ENCODE data around the gene NAP1L4.

Gene NAP1L4

GRCh38 chr11:2992997-2993325 is 832 bp upstream of the NAP1L4 start:
- DNase-seq: no peak

DNA sequence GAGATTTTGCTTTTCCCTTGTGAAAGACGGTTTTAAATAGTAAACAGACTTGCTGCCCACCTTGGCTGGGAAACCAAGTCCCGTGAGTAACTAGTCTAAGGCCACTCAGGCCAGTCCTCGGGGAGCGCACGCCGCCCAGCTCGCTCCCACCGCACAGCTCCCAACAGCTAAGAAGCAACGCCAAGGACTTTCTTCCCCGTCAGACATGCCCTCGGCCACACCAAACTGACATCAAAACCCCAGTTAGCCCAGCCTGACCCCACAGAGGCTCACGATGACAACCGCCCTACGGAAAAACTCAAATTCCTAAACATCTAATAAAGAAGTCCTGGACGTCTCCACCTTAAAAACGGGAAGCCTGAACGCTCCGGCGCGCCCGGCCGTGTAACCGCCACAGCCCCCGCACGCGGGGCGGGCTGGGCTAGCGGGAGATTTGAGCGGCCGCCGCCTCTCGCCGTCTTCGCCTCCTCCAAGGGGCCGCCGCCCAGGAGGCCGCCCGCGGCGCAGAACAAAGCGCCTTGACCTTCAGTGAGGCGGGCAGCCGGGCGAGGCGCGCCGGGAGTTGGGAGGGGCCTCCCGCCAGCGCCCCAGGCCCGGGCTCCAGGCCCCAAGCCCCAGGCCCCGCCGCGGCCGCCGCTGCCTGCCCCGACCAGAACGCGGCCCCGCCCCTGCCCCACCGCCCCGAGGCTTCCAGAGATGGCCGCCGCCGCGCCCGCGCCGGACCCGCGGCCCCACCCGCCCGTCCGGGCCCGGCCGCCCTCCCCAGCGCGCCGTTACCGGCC is 486 bp downstream of the NAP1L4 start:
- DNase-seq: no peak

- no peak for DNase-seq
Measured at GRCh38 chr11:2990617-2991451, 1.3 kb downstream of the NAP1L4 start.

- DNase-seq: no peak
Measured at GRCh38 chr11:2989551-2989950, 2.6 kb downstream of the NAP1L4 start.

DNA sequence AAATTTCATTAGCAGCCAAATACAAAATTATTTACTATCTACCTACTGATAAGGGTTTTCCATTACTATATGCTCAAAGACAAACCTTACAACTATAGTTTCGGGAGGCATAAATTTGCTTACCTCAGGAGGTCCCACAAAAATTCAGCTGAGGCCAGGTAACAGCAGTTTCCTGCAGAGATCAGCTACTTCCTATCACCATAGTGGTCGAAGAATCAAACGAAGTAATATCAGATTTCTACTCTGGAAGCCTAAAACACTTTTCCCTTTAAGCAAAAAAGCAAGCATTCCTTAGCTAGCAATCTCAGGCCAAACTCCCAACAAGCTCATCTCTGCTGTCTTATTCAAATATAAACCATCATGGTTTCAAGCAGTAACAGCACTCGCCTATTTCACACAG is 3.1 kb downstream of the NAP1L4 start:
- no peak for DNase-seq

DNA sequence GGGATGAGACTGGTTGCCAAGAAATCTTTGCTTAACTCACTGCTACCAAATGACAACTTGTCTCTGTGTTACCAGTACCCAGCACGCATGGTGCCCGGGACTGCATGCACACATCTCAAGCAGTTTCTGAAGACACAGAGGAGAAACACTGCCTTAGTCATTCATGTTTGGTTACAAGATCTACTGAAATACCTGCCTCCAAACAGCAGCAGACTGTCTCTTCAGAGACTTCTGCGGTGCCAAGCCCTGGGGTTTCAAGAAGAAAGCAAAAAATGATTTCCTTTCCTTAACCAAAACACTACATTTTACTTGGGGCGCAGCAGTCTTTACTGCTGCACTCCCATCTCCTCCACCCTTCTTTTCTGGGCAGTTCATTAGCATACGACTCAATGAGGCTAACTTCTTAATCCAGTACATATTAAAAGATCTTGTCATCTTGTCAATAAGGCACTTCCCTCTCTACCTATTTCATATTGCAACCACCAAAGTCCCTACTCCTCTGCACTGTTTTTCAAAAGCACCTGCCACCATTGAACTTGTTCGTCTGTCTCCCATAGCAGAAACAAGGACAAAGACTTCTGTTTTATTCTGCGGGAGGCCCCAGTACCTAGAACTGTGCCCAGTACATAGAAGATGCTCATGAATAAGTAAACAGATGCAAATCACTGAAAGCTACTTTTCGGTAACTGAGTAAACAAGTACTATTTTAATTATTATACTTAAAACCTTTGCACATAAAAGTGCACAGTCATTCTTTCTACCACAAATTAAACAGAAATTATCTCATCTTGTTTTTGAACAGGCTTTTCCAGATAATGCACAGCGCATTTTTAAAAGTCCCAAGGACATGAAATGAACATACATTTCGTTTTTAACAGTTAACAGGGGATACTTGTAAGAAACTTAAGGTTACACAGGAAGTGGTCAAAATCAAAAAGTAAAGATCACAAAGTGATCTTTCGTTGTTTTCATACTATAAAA is 4.0 kb downstream of the NAP1L4 start:
- DNase-seq: no peak

DNA sequence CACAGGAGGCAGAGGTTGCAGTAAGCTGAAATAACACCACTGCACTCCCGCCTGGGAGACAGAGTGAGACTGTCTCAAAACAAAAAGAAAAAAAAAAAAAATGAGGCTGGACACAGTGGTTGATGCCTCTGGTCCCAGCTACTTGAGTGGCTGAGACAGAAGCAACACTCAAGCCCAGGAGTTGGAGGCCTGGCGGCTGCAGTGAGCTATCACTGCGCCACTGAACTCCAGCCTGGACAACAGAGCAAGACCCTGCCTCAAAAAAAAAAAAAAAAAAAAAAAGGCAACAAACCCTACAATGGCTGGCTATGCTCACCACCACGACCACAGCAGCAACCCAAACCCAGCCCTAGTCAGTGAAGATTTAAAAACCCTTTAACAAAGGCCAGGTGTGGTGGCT is 8.2 kb downstream of the NAP1L4 start:
- DNase-seq: no peak

DNA sequence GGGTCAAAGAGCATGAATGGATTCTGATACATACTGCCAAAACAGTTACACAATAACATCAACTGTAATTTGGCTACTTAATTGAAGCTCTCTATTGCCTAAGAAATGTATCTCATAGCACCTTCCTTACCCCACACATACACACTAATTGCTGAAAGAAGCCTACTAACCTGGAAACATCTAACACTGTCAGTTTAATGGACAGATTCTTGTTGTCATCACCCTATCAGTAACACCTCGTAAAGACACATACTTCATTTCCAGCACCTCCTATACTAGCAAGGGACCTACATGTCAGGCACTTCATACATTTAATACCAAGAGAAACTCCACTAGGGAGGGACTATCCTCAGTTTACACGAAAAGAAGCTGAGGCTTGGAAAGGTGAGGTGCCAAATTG is 9.9 kb downstream of the NAP1L4 start:
- no peak for DNase-seq

GRCh38 chr11:2981130-2981529 is 11.0 kb downstream of the NAP1L4 start:
- no peak for DNase-seq

DNA sequence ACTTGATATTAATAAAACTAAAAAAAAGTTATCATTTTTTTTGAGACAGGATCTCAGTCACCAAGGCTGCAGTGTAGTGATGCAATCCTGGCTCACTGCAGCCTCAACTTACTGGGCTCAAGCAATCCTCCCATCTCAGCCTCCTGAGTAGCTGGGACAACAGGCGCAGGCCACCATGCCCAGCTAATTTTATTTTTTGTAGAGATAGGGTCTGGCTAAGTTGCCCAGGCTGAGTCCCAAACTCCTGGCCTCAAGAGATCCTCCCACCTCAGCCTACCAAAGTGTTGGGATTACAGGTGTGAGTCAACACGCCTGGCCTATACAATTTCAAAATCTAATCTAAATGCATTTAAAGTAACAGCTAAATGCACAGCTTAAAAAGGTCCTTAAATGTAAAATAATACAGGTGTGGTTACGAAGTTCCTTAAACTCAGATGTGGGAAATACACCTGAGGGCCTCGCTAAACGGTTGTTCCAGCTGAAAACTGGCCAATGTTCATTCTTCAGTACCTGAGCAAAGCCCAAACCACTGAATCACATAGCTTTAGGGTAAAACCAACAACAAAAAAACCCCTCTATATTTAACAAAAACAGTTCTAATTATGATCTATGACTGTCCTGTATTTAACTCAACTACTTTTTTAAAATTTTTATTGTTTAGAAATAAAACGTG is 11.8 kb downstream of the NAP1L4 start:
- no peak for DNase-seq

GRCh38 chr11:2977113-2977512 is 15.0 kb downstream of the NAP1L4 start:
- DNase-seq: no peak

DNA sequence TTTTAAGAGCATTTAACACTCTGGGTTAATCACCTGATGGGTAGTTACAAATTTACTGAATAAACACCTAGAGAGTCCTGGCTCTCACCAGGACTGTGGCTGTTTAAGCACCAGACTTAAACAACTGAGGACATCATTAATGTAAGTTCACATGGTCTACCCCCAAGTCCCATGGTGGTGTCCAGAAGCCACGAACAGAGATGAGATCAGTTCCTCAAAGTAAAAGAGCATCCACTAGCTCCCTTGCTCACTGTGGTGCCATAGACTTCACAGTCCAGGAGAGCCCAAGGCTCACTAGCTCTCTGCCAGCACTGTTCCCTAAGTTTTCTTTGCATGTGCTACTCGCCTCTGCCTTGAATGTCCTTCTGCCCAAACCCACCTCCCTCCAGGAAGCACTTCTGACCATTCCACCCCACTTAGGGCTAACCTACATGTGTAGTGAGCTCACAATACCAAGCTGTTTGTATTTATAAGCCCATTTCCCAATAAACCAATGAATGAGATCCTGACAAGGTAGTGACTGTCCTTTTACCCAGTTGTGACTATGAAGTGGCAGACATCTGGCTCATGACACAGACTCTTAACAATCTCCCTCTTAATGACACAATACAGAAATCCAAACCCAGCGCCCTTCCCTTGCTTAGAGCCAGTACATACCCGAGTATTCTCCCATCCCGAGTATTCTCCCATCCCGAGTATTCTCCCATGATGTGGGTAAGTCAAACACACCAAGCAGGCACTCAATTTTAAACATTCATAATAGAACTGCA is 15.7 kb downstream of the NAP1L4 start:
- DNase-seq: no peak

DNA sequence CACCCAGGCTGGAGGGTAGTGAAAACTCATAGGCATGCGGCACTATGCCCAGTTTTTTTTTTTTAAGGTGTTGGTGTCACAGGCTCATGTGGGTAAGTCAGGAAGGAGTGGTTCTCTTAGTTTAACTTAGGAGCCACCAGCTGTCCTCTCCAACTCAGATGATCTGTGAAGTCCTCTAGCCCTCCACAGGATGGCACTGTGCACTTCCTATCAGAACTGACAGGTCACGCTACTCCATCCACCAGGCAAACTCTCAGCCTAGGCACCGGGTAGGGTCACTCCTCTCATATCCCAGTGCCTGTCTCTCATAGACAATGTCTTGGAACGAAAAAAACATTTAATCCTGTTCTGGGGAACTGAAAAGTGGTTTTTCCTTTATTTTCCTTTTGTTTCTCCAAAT is 16.5 kb downstream of the NAP1L4 start:
- DNase-seq: no peak

GRCh38 chr11:2974272-2974671 is 17.9 kb downstream of the NAP1L4 start:
- DNase-seq: no peak

GRCh38 chr11:2968341-2968900 is 23.7 kb downstream of the NAP1L4 start:
- no peak for DNase-seq

DNA sequence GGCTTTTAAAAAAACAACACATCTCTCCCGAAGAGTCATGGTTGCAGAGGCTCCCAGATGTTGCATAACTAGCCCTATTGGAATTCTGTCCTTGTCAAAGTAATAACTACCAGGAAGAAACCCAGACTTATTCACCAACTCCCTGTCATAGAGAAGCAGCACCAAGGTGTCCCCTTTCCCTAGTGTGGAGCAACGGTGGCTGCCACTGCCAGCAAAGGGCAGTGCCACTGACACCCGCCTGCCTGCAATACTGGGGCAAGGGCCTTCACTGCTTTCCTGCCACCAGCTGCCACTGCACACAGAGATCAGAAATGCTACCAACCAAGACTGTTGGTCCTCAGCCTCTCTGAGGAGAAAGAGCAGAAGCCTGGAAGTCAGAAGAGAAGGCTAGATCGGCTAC is 27.3 kb downstream of the NAP1L4 start:
- DNase-seq: no peak

- DNase-seq: no peak
Measured at GRCh38 chr11:2963761-2964160, 28.4 kb downstream of the NAP1L4 start.

DNA sequence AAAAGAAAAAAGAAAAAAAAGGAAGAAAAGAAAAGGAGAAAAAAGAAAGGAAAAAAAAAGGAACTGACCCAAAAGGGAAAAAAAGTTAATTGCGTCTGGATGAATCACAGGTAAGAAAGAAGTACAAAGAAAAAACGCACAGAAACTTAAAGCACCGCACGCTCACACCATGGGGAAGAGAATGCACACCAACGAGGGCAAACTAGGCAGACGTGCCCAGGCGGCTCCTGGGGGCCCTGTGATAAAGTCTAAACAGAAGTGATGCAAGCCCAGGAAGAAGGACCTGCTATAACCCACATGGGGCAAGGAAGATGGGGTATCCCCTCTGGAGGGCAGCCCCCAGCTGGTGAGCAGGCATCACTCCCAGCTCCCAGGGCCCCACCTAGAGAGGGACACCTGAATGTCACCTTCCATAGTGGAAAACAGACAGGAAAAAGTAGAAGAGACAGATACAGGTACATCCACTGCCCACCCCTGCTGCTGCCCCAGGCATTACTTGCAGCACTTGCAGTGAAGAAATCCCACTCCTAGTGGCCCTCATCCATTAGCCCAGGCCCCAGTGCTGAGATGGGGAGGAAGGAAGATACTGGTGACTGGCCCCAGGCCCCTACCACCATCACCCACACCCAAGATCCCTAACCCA is 28.9 kb downstream of the NAP1L4 start:
- DNase-seq: no peak

DNA sequence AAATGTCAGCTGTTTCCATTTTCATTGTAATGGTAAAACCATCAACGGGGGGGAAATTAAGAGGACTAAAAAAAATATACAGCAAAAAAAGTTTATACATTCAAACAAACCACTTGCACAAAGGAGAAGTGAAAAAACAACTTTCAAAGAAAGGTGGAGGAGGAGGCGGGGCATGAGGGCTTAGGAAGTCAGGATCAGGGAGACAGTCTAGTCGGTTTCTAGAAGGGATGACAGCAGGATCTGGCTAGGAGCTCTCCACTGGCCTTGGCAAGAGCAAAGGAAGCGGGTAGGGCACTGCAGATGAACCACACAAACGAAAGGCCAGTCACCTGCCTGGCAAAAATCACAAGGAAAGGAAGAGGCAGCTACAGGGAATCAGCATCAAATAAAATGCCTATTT is 31.0 kb downstream of the NAP1L4 start:
- no peak for DNase-seq

- no peak for DNase-seq
Measured at GRCh38 chr11:2960139-2960538, 32.0 kb downstream of the NAP1L4 start.

GRCh38 chr11:2958251-2958650 is 33.9 kb downstream of the NAP1L4 start:
- DNase-seq: no peak

Data from NCI-H524 treated with DMSO at 0.1 percent for 48 hours (cell line).